HTR-8/SVneo (cell line): ENCODE results near the gene TMEM147.

Source experiments
- DNase-seq: peaks from one replicate; pipeline ENCODE4 v3.0.0; 2011; ENCODE audit warnings: low spot score, mixed read lengths; ENCODE audit not compliant: insufficient read length
- FAIRE-seq: peaks from 2 replicates; lab custom pipeline; 2011; peaks lifted over from hg19 to GRCh38; lab: Jason Lieb, UNC

The TMEM147 gene

DNA sequence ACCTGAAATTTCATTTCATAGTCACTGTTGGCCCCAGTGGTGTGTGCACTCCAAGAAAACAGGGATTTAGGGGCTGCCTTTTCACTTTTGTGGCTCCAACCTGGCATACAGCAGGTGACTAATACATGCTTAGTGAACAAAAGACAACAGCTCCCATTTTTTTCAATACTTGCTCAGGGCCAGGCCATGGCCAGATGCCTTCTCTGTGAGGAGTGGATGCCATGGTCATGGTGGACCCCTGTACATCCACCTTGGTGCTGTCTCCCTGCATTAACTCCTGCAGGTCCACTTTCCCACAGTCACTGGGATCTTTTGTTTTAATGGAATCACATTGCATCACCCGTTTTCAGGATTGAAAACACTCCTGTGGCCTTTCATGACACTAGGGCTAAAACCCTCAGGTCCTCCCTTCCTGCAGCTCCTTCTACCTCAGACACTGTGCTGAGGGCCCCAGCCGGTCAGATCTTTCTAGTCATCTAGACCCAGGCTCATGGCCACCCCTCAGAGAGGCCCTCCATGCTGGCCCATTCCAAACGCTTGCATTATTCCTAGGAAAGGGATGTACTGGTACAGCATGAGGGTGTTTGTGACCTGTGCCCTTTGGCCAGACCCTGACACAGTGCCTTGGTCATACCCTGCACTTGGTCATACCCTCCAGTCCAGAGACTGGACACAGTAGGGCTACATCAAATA, 1.2 kb upstream of the TMEM147 start:
- DNase-seq (no peak), FAIRE-seq (no peak)

GRCh38 chr19:35545855-35546381, 492 bp downstream of the TMEM147 start:
- FAIRE-seq: no peak
- peak; percentile 35 for DNase-seq

- FAIRE-seq: no peak
- DNase-seq: no peak
These were observed 1.1 kb downstream of the TMEM147 start for GRCh38 chr19:35546532-35546931.

DNA sequence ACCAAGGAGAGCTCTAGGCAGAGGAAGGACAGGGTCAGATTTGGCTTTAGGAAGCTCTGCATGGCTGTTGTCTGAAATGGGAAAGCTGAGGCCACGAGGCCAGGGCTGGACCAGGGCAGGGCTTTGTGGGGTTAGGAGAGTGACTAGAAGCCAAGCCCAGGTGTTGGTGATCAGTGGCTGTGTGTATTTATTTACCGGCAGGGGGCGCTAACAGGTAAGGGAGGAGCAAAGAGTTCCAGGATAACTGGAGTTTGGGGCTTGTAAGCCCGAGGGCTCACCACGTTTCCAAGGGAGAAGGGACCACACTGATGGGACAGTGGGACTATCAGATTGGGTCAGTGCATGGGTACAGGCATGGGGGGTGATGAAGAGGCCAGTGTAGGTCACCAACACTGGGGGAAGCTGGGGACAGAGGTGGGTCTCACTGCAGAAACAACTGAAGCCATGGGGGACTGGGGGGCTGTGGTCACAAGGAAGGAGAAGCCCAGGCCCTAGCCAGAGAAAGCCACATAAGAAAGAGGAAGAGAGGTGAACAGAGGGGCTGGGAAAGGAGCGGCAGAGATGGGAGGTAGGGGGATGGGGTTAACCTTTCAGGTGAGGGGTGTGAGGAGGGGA, 3.9 kb downstream of the TMEM147 start:
- peak; percentile 77 for DNase-seq
- no peak for FAIRE-seq

- FAIRE-seq (no peak), DNase-seq (no peak)
These were observed 4.6 kb downstream of the TMEM147 start for GRCh38 chr19:35549879-35550523.

- DNase-seq (no peak), FAIRE-seq (no peak)
These were observed 5.8 kb downstream of the TMEM147 start for GRCh38 chr19:35551091-35551810.

DNA sequence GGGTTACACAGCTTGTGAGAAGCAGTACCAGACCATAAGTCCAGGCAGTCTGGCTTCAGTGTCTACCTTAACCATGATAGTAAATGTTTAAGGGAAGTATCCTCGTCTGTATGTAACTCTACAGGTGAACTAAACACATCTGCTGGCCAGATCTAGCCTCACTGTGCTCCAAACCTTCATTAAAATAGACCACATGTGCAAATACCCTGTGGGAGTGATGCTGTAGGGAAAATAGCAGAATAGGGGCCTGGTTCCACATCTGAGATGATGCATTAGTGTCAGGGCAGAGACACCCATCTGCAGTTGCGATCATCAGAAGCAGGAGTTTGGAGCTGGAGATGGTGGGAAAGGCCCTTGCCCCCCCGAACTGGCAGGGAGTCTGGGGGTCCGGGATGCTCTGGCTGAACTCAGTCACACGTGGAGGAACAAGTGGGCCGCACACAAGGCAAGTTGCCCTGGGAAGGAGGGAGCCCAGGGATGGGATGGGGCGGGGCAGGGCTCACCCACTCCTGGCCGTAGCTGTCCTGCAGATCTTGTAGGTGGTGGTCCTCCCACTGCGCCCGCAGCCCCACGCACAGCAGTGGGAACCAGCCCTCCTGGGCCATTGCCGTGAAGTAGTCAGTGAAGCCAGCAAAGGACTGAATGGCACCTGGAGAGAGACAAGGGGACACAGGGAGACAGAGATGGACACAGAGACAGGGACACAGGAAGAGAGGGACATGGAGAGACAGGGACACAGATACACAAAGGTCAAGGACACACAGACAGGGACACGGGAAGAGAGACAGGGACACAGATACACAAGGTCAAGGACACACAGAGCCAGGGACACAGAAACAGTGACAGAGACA, 7.3 kb downstream of the TMEM147 start:
- DNase-seq: no peak
- no peak for FAIRE-seq

DNA sequence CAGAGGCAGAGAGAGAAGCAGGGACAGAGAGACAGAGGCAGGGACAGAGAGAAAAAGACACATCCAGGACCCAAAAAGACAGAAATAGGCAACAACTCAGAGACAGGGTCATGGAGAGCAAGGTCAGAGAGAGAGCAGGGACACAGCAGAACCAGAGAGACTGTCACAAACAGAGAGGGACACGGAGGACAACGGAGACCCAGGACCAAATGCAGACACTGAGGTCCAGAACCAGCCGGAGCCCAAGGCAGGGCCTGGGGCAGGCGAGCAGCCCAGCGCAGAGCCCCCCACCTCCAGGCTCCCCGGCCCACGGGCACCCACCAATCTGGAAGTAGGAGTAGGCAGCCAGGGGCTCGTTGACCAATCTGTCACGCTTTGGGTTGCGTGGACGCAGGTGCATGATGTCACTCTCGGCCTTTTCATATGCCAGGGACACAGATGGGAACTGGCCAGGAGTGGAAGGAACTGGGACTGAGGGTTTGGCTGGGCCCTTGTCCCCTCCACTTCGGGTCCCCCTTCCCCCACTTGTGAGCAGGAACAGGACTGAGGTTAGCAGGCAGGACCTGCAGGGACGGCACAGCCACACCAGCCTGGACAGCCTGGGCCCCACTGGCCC, 8.1 kb downstream of the TMEM147 start:
- FAIRE-seq: no peak

GRCh38 chr19:35554076-35554475, 8.7 kb downstream of the TMEM147 start:
- no peak for FAIRE-seq

More for the DNA sequence above, 8.1 kb downstream of the TMEM147 start:
- DNase-seq: no peak

DNA sequence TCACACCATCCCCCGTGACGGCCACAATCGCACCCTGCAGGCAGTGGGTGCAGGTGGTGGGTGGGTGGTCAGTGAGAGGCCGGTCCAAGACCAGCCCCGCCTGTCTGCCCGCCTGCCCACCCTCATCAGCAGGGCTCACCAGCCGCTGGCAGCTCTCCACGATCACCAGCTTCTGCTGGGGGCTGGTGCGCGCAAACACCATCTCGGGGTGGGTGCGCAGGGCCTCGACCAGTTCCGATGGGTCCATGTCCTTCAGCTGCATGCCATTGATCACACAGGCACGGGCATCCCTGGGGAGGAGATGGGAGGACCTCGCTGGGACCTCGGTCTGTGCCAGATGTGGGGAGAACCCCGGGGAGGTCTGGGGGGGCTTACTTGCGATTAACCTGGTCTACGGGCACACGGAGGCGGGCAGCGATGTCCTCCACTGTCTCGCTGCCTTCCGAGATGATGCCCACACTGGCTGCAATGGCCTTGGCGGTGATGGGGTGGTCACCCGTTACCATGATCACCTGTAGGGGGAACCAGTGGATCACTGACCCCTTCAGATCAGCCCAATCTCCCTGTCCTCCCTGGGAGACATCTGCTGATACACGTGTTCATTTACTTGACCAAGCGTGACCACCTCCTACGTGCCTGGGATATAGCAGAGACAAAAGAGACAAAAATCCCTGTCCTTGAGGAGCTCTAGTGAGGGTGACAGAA, 10.0 kb downstream of the TMEM147 start:
- DNase-seq: peak; percentile 76
- peak; percentile 79 for FAIRE-seq

More at GRCh38 chr19:35554076-35554475, 8.7 kb downstream of the TMEM147 start:
- no peak for DNase-seq

DNA sequence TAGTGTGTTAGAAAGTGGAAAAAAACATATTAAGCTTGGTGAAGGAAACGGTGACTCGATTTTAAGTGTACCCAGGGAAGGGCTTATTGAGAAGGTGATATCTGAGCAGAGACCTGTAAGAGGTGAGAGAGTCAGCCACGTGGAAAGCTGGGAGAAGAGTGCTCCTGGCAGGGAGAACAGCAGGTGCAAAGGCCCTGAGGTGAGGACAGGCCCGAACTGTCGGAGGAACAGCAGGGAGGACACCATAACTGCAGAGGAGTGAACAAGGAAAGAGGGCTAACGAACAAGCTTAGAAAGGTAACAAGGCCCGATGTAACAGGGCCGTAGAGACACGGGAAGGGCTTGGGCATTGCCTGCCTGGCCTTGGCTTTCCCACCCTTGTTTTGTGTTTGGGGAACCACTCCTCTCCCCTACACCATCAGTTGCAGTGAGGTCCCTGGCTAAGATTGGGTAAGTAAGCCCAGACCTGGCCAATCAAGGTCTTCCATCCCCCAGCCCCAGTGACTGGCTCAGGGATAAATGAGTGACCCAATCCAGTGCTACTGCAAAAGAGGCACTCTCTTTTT, 10.7 kb downstream of the TMEM147 start:
- no peak for DNase-seq
- no peak for FAIRE-seq

- no peak for DNase-seq
- no peak for FAIRE-seq
These were observed 11.6 kb downstream of the TMEM147 start for GRCh38 chr19:35556846-35557538.

- DNase-seq (no peak), FAIRE-seq (no peak)
These were observed 12.3 kb downstream of the TMEM147 start for GRCh38 chr19:35557539-35558399.

- DNase-seq (no peak), FAIRE-seq (no peak)
These were observed 13.2 kb downstream of the TMEM147 start for GRCh38 chr19:35558400-35559280.

- no peak for FAIRE-seq
These were observed 13.8 kb downstream of the TMEM147 start for GRCh38 chr19:35559281-35559659.

GRCh38 chr19:35559781-35560180, 14.4 kb downstream of the TMEM147 start:
- DNase-seq: no peak
- no peak for FAIRE-seq

More at GRCh38 chr19:35559281-35559659, 13.8 kb downstream of the TMEM147 start:
- no peak for DNase-seq
